SK-N-MC (cell line): ENCODE results near the gene ABCG1.

Experiments
- DNase-seq: peaks from one replicate; pipeline ENCODE4 v3.0.0-alpha.2; 2011; ENCODE audit warnings: low read depth, low spot score
- H3K27ac ChIP-seq: fragments of 200-600 bp; sonication (generic); 2 replicates; pipeline ENCODE4 v1.5.1; 2016; ENCODE audit warnings: mixed run types
- H3K36me3 ChIP-seq: fragments of 200-600 bp; sonication (generic); 2 replicates; pipeline ENCODE4 v1.6.1; 2017; ENCODE audit warnings: antibody characterized with exemption, low read length, mixed read lengths; ENCODE audit not compliant: insufficient read depth
- H3K4me3 ChIP-seq: fragments of 200-600 bp; sonication (generic); 2 replicates; pipeline ENCODE4 v1.5.1; 2016
- H3K9ac ChIP-seq: fragments of 200-600 bp; sonication (generic); 2 replicates; pipeline ENCODE4 v1.8.0; 2017; ENCODE audit warnings: mixed run types, mixed read lengths; ENCODE audit not compliant: insufficient read length
- H3K9me3 ChIP-seq: fragments of 200-600 bp; sonication (generic); 2 replicates; pipeline ENCODE4 v1.6.1; 2017; ENCODE audit warnings: low read depth, mild to moderate bottlenecking, antibody characterized with exemption, low read length, moderate library complexity, mixed read lengths
- EZH2 ChIP-seq: fragments of 200-600 bp; sonication (generic); IDR thresholded peaks from one replicate; pipeline ENCODE4 v1.6.1; 2017; ENCODE audit warnings: antibody characterized with exemption
- FOXP2 ChIP-seq: optimal IDR thresholded peaks from 2 replicates; pipeline ENCODE3; 2011; ENCODE audit warnings: mild to moderate bottlenecking, moderate library complexity; ENCODE audit not compliant: insufficient read depth; ENCODE audit errors: extremely low read length, control extremely low read depth
- POLR2AphosphoS5 ChIP-seq: IDR thresholded peaks from 2 replicates; pipeline ENCODE4 v1.6.1; 2012; ENCODE audit warnings: mild to moderate bottlenecking, low read depth, low read length, borderline replicate concordance

ABCG1 gene

GRCh38 chr21:42298237-42298636, 79.3 kb downstream of the ABCG1 start:
- Histone ChIP-seq H3K4me3 (no peak overlapping the region), H3K36me3 (no peaks in the 10 kb centered on the region), H3K9me3 (no peaks in the 10 kb centered on the region), H3K27ac (no peak overlapping the region), H3K9ac (no peak overlapping the region)
- TF ChIP-seq POLR2AphosphoS5, result no peak
- no peak for TF ChIP-seq EZH2
- no peak for TF ChIP-seq FOXP2
- no peak for DNase-seq

GRCh38 chr21:42298657-42299056, 79.7 kb downstream of the ABCG1 start:
- no peak for TF ChIP-seq EZH2
- no peak for TF ChIP-seq FOXP2
- no peak for TF ChIP-seq POLR2AphosphoS5
- Histone ChIP-seq H3K9ac (no peak overlapping the region), H3K9me3 (no peaks in the 10 kb centered on the region), H3K36me3 (no peaks in the 10 kb centered on the region), H3K4me3 (no peak overlapping the region), H3K27ac (no peak overlapping the region)
- DNase-seq, result no peak

- no peak overlapping the region for H3K4me3 ChIP-seq
- TF ChIP-seq POLR2AphosphoS5, result no peak
- no peak for TF ChIP-seq EZH2
- TF ChIP-seq FOXP2, result no peak
- H3K9ac ChIP-seq, result no peak overlapping the region
- no peaks in the 10 kb centered on the region for H3K36me3 ChIP-seq
- DNase-seq, result no peak
- H3K9me3 ChIP-seq, result no peaks in the 10 kb centered on the region
- H3K27ac ChIP-seq, result no peak overlapping the region
Measured at GRCh38 chr21:42299324-42300044, 80.5 kb downstream of the ABCG1 start.

- no peak overlapping the region for H3K9ac ChIP-seq
- no peak overlapping the region for H3K27ac ChIP-seq
- DNase-seq, result no peak
- TF ChIP-seq EZH2, result no peak
- no peak for TF ChIP-seq POLR2AphosphoS5
- no peak for TF ChIP-seq FOXP2
- H3K9me3 ChIP-seq, result no peaks in the 10 kb centered on the region
- H3K36me3 ChIP-seq, result no peaks in the 10 kb centered on the region
- no peak overlapping the region for H3K4me3 ChIP-seq
Measured at GRCh38 chr21:42300045-42300583, 81.2 kb downstream of the ABCG1 start.

- Histone ChIP-seq H3K9me3 (no peaks in the 10 kb centered on the region), H3K36me3 (no peaks in the 10 kb centered on the region), H3K4me3 (no peak overlapping the region), H3K9ac (no peak overlapping the region), H3K27ac (no peak overlapping the region)
- TF ChIP-seq FOXP2 (no peak), EZH2 (no peak), POLR2AphosphoS5 (no peak)
- no peak for DNase-seq
Measured at GRCh38 chr21:42300956-42301355, 82.0 kb downstream of the ABCG1 start.

GRCh38 chr21:42301371-42302075, 82.6 kb downstream of the ABCG1 start:
- H3K9ac ChIP-seq, result no peak overlapping the region
- H3K9me3 ChIP-seq, result no peaks in the 10 kb centered on the region
- TF ChIP-seq FOXP2, result no peak
- TF ChIP-seq EZH2, result no peak
- no peak for TF ChIP-seq POLR2AphosphoS5
- no peaks in the 10 kb centered on the region for H3K36me3 ChIP-seq
- H3K27ac ChIP-seq, result no peak overlapping the region
- DNase-seq, result no peak
- H3K4me3 ChIP-seq, result no peak overlapping the region

- no peaks in the 10 kb centered on the region for H3K9me3 ChIP-seq
- H3K27ac ChIP-seq, result no peak overlapping the region
- no peak for DNase-seq
- H3K9ac ChIP-seq, result no peak overlapping the region
- H3K36me3 ChIP-seq, result no peaks in the 10 kb centered on the region
- no peak overlapping the region for H3K4me3 ChIP-seq
- no peak for TF ChIP-seq FOXP2
- TF ChIP-seq EZH2, result no peak
- no peak for TF ChIP-seq POLR2AphosphoS5
Measured at GRCh38 chr21:42302076-42302650, 83.2 kb downstream of the ABCG1 start.

GRCh38 chr21:42302794-42303193, 83.9 kb downstream of the ABCG1 start:
- TF ChIP-seq EZH2 (no peak), POLR2AphosphoS5 (no peak), FOXP2 (no peak)

More at GRCh38 chr21:42302794-42303193, 83.9 kb downstream of the ABCG1 start:
- H3K36me3 ChIP-seq, result no peaks in the 10 kb centered on the region
- no peaks in the 10 kb centered on the region for H3K9me3 ChIP-seq
- H3K4me3 ChIP-seq, result no peak overlapping the region
- DNase-seq, result no peak
- no peak overlapping the region for H3K9ac ChIP-seq
- H3K27ac ChIP-seq, result no peak overlapping the region
